Measurements from ENCODE around the gene BORCS6. TPM values are rescaled to one million over a fixed set of nuclear protein-coding genes. Genes with fewer than 3 reads are reported as not detected.

BORCS6 gene
- total and polyA plus RNA-seq, 2 of the 13 experiments (the other 11 are each of a cell fraction or from before 2014, with no cell fraction given), result 2.0 to 5.1 TPM

GRCh38 chr17:8186787-8187516 lies 3.0 kb downstream of the BORCS6 start (continued):
- peak; percentile 56; the same call in 1 of the 2 replicates for TF ChIP-seq UBTF (CRISPR knock-in tag; IDR thresholded peaks at IDR 0.05)
- peak; percentile 69; the same call in 1 of the 2 replicates for TF ChIP-seq KDM4B (CRISPR knock-in tag; IDR thresholded peaks at IDR 0.05)
- 0 out of 2 replicates have a peak, but pooled peaks have one; percentile 48 for TF ChIP-seq SPEN (CRISPR knock-in tag; IDR thresholded peaks at IDR 0.05; ENCODE audit: low read depth)
- TF ChIP-seq ZNF574 (CRISPR knock-in tag; IDR thresholded peaks at IDR 0.05), result peak; percentile 18; the same call in 1 of the 2 replicates
- TF ChIP-seq GPN1 (CRISPR knock-in tag; IDR thresholded peaks at IDR 0.05; ENCODE audit: borderline replicate concordance), result no peak
- peak; percentile 44 for TF ChIP-seq MEIS2 (CRISPR knock-in tag; IDR thresholded peaks at IDR 0.05)
- TF ChIP-seq ISX (CRISPR knock-in tag; conservative IDR thresholded peaks at IDR 0.05), result 0 out of 2 replicates have a peak, but pooled peaks have one; percentile 72
- TF ChIP-seq GZF1 (CRISPR knock-in tag; IDR thresholded peaks at IDR 0.05), result peak; percentile 96
- 0 out of 2 replicates have a peak, but pooled peaks have one; percentile 16 for TF ChIP-seq HNF4A (CRISPR knock-in tag; IDR thresholded peaks at IDR 0.05)
- no peak for TF ChIP-seq PTBP1 (IDR thresholded peaks at IDR 0.05; ENCODE audit: low read depth, low read length, poor library complexity, severe bottlenecking)
- TF ChIP-seq, protein P1, sequence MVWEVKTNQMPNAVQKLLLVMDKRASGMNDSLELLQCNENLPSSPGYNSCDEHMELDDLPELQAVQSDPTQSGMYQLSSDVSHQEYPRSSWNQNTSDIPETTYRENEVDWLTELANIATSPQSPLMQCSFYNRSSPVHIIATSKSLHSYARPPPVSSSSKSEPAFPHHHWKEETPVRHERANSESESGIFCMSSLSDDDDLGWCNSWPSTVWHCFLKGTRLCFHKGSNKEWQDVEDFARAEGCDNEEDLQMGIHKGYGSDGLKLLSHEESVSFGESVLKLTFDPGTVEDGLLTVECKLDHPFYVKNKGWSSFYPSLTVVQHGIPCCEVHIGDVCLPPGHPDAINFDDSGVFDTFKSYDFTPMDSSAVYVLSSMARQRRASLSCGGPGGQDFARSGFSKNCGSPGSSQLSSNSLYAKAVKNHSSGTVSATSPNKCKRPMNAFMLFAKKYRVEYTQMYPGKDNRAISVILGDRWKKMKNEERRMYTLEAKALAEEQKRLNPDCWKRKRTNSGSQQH (CRISPR knock-in tag; IDR thresholded peaks at IDR 0.05; ENCODE audit: low read depth), result peak; percentile 70; the same call in 1 of the 2 replicates
- peak; percentile 75; the same call in 1 of the 2 replicates for TF ChIP-seq ZNF556 (CRISPR knock-in tag; IDR thresholded peaks at IDR 0.05; ENCODE audit: borderline replicate concordance)
- peak; percentile 53; the same call in 1 of the 2 replicates for TF ChIP-seq CCDC6 (CRISPR knock-in tag; IDR thresholded peaks at IDR 0.05)
- TF ChIP-seq ZNF614 (CRISPR knock-in tag; IDR thresholded peaks at IDR 0.05; ENCODE audit: borderline replicate concordance), result peak; percentile 14
- 0 out of 2 replicates have a peak, but pooled peaks have one; percentile 67 for TF ChIP-seq NKX3-1 (CRISPR knock-in tag; IDR thresholded peaks at IDR 0.05)
- TF ChIP-seq, protein P2, sequence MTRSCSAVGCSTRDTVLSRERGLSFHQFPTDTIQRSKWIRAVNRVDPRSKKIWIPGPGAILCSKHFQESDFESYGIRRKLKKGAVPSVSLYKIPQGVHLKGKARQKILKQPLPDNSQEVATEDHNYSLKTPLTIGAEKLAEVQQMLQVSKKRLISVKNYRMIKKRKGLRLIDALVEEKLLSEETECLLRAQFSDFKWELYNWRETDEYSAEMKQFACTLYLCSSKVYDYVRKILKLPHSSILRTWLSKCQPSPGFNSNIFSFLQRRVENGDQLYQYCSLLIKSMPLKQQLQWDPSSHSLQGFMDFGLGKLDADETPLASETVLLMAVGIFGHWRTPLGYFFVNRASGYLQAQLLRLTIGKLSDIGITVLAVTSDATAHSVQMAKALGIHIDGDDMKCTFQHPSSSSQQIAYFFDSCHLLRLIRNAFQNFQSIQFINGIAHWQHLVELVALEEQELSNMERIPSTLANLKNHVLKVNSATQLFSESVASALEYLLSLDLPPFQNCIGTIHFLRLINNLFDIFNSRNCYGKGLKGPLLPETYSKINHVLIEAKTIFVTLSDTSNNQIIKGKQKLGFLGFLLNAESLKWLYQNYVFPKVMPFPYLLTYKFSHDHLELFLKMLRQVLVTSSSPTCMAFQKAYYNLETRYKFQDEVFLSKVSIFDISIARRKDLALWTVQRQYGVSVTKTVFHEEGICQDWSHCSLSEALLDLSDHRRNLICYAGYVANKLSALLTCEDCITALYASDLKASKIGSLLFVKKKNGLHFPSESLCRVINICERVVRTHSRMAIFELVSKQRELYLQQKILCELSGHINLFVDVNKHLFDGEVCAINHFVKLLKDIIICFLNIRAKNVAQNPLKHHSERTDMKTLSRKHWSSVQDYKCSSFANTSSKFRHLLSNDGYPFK (CRISPR knock-in tag; IDR thresholded peaks at IDR 0.05; ENCODE audit: borderline replicate concordance), result 0 out of 2 replicates have a peak, but pooled peaks have one; percentile 34
- TF ChIP-seq SAP130 (CRISPR knock-in tag; IDR thresholded peaks at IDR 0.05; ENCODE audit: low read depth), result peak; percentile 45
- peak; percentile 46; the same call in 1 of the 2 replicates for TF ChIP-seq NFKBIZ (CRISPR knock-in tag; IDR thresholded peaks at IDR 0.05)
- peak; percentile 59; the same call in 1 of the 2 replicates for TF ChIP-seq ATF7-NPFF (CRISPR knock-in tag; IDR thresholded peaks at IDR 0.05; ENCODE audit: low read depth)
- peak; percentile 26 for TF ChIP-seq ZNF772 (CRISPR knock-in tag; IDR thresholded peaks at IDR 0.05)

Data from HepG2 (cell line).